ENCODE data around the gene PTPRD.

The PTPRD gene

GRCh38 chr9:8679371-8679822, 1933.4 kb downstream of the PTPRD start:
- no peak for DNase-seq (ENCODE audit: low spot score)

DNA sequence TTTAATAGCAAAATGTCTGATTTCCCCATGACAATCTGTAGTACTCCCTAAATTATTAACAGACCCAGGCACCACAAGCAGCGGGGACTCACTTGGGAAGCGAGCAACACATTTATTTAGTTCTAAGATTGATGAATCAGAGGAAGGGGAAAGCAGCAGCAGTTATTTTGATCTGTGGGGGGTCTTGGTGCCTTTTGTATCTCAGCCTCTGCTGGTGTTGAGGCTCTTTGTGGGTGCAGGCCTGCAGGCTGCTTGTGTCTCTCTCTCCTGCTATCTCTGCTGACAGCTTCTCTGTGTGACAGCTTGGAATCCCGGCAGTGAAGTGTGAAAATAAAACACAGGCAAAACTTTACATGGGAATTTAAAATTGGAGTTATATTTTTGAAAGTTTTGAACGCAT, 1935.1 kb downstream of the PTPRD start:
- no peak for DNase-seq (ENCODE audit: low spot score)

DNA sequence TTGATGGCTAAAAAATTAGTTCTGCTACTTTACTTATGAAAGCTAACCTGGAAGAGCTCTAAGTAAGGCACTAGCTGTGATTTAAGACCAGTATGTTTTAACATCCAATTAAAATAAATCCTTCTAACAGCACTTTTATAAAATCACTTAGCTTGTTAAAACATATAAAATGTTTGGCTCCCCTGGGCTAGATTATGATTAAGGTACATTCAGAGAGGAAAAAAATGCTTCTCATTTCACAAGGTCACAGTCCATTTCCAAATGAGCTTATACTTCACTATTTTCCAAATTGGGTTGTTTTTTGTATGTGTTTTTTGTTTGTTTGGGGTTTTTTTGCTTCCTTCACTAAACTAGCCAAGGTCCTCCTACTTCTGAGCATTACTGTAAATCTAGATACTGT, 1938.3 kb downstream of the PTPRD start:
- DNase-seq (ENCODE audit: low spot score) = no peak

DNA sequence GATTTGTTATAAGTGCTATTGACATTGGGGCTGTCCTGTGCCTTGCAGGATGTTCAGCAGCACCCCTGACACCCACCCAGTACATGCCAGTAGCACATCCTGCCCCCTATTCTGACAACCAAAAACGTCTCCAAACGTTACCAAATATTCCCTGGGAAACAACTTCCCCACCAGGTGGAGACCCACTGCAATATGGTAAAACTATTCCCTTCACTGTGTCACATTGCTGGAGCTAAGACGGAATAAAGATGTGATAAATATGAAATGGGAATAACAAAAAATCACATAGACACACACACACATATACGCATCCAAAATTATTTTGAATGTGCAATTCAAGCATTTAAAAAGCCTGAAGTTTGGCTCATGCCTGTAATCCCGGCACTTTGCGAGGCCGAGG, 1939.0 kb downstream of the PTPRD start:
- DNase-seq (ENCODE audit: low spot score) = no peak

DNA sequence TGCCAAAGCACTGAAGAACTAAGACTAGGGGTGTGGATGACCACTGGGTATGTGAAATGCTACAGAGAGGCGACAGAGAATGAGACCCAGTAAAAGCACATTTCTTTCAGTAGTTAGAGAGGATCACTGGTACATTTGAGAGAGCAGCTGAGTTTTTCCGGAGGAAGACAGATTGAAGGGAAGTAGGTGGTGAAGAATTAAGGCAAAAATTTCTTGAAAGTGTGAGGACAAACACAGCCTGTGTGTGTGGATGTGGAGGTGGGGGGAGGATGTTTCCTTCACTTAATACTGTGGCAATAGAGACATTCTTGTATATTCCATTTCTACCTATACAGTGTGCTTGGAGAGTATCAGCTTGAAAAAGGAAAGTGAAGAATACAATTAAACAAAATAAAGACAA, 1942.1 kb downstream of the PTPRD start:
- no peak for DNase-seq (ENCODE audit: low spot score)

GRCh38 chr9:8668751-8669150, 1944.1 kb downstream of the PTPRD start:
- DNase-seq (ENCODE audit: low spot score) = no peak

- no peak for DNase-seq (ENCODE audit: low spot score)
Observed at GRCh38 chr9:8668231-8668630, 1944.6 kb downstream of the PTPRD start.

- no peak for DNase-seq (ENCODE audit: low spot score)
Observed at GRCh38 chr9:8666060-8666459, 1946.7 kb downstream of the PTPRD start.

- no peak for DNase-seq (ENCODE audit: low spot score)
Observed at GRCh38 chr9:8660383-8660782, 1952.4 kb downstream of the PTPRD start.

GRCh38 chr9:8659108-8659507, 1953.7 kb downstream of the PTPRD start:
- no peak for DNase-seq (ENCODE audit: low spot score)

DNA sequence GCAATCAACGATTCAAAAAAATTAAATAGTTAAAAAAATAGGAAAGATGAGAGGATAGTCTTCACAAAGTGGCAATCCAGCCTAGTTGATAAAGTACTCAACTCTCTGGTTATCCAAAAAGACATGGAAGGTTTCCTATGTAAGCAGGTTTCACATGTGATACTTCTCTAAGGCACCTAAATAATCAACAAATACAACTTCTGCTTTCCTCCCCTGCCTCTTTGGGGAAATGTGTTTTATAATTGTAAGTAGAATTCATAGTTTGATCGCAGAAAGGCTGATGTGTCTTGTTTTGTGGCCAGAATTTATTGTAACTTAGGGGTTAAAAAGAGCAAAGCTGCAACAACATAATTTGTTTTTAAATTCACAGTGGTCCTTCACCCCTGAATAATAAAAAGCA, 1957.7 kb downstream of the PTPRD start:
- no peak for DNase-seq (ENCODE audit: low spot score)

GRCh38 chr9:8653855-8654254, 1958.9 kb downstream of the PTPRD start:
- no peak for DNase-seq (ENCODE audit: low spot score)

GRCh38 chr9:8653111-8653510, 1959.7 kb downstream of the PTPRD start:
- no peak for DNase-seq (ENCODE audit: low spot score)

- no peak for DNase-seq (ENCODE audit: low spot score)
Observed at GRCh38 chr9:8652255-8652654, 1960.5 kb downstream of the PTPRD start.

GRCh38 chr9:8651846-8652215, 1961.0 kb downstream of the PTPRD start:
- DNase-seq (ENCODE audit: low spot score) = no peak

DNA sequence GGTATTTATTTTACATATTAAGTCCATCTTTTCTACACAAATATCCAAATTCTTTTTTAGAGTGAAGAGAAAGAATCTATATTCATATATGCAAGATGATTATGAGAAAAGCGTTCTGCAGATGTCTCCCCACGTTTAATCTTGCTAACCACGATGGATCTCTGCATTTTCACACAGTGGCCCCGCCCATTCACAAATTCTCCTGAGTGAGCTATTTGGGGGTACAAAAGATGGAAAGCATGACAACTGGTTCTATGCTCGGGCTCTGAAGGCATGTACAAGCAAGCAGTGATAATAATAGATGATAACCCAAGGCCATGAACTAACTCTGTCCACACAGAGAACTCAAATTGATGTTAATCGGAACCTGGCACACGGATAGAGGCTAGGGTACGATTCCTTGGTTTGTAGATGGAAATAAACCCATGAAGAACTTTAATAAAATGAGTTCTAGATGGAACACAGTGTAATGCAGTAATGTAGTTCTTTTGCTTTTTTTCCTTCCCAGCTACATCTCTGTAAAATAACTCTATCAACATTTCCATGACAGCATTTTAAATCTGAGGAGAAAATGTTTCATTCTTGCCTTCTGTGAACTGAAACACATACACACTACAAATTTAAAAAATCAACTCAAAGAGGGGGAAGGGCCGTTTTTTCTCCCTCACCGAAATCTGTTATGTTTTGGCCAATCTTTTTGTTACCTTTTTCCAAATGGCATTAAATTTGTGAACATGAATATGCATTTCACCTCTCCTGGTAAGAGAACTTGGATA, 1961.5 kb downstream of the PTPRD start:
- DNase-seq (ENCODE audit: low spot score) = no peak

DNA sequence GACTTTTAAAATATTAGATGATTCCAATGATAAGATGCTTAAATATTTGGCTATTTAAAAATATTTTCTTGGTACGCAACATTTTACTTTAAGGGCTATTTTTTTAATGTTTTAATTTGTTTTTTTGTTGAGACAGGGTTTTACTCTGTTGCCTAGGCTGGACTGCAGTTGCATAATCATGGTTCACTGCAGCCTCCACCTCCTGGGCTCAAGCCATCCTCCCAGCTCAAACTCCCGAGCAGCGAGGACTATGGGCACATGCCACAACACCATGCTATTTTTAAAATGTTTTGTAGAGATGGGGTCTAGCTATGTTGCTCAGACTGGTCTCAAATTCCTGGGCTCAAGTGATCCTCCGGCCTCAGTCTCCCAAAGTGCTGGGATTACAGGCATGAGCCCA, 1963.0 kb downstream of the PTPRD start:
- no peak for DNase-seq (ENCODE audit: low spot score)

- no peak for DNase-seq (ENCODE audit: low spot score)
Observed at GRCh38 chr9:8649160-8649559, 1963.6 kb downstream of the PTPRD start.

DNA sequence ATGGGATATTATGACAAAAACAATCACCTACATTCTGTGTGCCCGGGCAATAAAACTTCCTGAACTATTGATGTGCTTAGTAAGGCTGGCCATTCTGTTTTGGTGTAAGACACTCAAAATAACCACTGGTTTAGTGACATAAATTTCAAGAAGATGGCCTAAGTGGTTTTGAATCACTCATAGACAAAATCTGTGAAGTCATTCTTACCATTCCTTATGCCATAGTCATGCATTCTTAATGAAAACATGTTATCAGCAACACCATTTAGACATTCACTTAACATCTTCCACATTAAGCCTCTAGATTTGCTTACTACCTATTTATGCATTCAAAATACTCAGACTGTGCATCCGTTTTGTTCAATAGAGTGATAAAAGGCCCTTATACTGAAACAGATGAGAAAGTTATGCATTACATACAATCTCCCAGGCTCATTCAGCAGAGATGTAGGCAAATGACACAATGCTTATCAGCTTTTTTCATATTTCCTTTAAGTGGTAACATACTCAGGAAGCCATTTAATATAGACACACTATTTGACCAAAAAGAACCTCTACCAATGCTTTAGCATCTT, 1964.4 kb downstream of the PTPRD start:
- no peak for DNase-seq (ENCODE audit: low spot score)

- DNase-seq (ENCODE audit: low spot score) = no peak
Observed at GRCh38 chr9:8647824-8648223, 1965.0 kb downstream of the PTPRD start.

DNA sequence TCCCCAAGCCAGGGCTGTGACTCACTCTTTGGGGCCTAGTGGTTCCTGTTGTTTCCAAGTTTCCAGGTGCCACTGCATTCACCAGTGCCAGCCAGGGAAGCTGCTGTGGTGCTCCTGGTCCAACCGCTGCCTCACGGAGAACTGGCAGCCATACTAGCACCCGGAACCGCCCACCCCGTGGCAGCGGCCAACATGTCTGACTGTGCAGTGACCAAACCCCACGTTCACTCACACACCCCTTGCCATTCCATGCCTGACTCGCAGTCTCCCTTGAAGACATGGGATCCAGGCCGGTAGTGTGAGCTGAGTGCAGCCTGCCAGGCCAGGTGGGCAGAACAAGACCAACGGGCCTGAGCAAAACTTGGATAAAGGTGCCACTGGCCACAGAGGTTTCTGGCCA, 1968.2 kb downstream of the PTPRD start:
- no peak for DNase-seq (ENCODE audit: low spot score)

GRCh38 chr9:8643896-8644295, 1968.9 kb downstream of the PTPRD start:
- DNase-seq (ENCODE audit: low spot score) = no peak

GRCh38 chr9:8643464-8643863, 1969.3 kb downstream of the PTPRD start:
- DNase-seq (ENCODE audit: low spot score) = no peak

GRCh38 chr9:8640761-8641160, 1972.0 kb downstream of the PTPRD start:
- DNase-seq (ENCODE audit: low spot score) = no peak

Measured in HuH-7 (cell line).